GM12892 (cell line): Measurements from ENCODE around the gene PCYT2.
A peak's percentile ranks its signal among the peaks of the same experiment; 100 is the strongest.

Source experiments
- DNase-seq: peaks from one replicate; pipeline ENCODE4 v3.0.0; 2011; ENCODE audit not compliant: insufficient read length
- FAIRE-seq: peaks from 2 replicates; lab custom pipeline; 2011; peaks lifted over from hg19 to GRCh38; lab: Jason Lieb, UNC
- POLR2A ChIP-seq: IDR thresholded peaks from 2 replicates; pipeline ENCODE4 v1.6.1; 2011; ENCODE audit warnings: low read depth, low read length, control low read depth
- POLR2AphosphoS5 ChIP-seq: IDR thresholded peaks from 2 replicates; pipeline ENCODE4 v1.6.1; 2011; ENCODE audit warnings: low read depth, low read length, control low read depth
- TAF1 ChIP-seq: IDR thresholded peaks from 2 replicates; pipeline ENCODE4 v1.6.1; 2011; ENCODE audit warnings: low read depth, mild to moderate bottlenecking, control low read depth, low read length, borderline replicate concordance

Gene PCYT2

DNA sequence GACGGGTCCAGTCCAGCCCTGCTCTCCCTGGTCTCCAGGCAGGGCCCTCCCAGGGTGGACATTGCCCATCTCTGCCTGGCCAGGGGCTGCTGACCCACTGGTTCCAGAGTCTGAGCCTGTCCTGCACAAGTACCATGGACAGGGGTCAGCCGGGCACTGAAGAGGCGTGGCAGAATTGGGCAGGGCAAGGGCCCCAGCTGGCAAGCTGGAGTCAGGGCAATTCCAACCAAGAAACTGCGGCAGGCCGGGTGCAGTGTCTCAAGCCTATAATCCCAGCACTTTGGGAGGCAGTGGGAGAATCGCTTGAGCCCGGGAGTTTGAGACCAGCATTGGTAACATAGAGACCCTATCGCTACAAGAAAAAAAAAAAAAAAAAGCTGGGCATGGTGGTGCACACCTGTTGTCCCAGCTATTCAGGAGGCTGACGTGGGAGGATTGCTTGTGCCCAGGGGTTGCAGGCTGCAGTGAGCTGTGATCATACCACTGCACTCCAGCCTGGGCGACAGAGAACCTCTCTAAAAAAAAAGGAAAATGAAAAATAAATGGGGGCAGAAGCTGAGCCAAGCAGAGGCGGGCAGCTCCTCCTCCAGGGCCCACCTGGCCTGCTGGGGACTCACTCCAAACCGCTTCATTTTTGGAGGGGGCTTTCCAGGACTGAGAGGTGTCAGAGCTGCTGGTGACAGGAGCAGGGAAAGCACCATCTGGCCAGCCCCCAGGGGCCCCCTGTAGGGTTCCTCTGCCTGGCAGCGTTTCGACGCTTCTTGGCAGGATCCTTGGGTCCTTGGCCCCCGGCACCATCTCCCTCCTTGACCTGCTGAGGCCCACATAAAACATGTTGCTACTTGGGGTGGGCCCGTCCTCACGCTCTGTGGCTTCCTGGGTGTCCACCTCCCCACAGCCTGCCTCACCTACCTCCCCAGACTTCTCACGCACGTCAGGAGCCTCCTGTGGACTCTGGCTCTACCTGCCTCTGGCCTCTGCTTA lies 19.2 kb upstream of the PCYT2 start:
- FAIRE-seq (peak; percentile 60), DNase-seq (no peak)
- TF ChIP-seq TAF1 (no peak), POLR2AphosphoS5 (no peak), POLR2A (no peak)

DNA sequence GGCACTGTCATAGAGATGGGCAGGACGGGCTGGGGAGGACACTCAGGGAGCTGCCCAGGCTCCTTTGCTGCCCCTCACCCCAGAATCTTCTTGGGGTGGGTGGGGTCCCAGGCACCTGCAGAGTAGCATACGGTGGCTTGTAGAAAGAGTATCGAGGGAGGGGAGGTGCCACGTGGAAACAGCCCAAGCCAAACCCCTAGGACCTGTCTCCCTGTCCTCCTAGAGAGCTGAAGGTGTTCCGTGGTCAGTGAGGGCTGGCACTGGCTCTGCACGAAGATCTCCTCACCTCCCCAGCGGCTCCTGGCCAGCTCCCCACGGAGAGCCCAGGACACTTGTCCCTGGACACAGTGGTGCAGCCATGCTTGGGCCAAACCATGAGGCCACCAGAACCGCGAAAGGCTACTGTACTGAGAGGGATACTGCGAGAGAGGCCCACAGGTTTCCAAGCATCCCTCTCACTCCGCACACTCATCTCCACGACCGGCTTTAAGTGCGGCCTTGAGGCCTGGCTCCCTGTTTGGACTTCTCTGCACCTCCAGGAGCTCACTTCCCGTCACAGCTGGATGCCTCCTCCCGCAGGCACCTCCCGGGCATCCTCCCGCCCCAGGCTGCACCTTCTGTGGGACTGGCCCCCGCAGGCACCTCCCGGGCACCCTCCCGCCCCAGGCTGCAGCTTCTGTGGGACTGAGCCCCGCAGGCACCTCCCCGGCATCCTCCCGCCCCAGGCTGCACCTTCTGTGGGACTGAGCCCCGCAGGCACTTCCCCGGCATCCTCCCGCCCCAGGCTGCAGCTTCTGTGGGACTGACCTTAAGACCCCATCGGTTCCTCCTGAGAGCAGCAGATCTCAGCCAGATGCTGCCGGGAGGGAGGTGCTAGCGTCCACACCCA lies 18.3 kb upstream of the PCYT2 start:
- DNase-seq (no peak), FAIRE-seq (no peak)
- no peak for TF ChIP-seq POLR2AphosphoS5
- TF ChIP-seq TAF1, result no peak
- TF ChIP-seq POLR2A, result no peak

DNA sequence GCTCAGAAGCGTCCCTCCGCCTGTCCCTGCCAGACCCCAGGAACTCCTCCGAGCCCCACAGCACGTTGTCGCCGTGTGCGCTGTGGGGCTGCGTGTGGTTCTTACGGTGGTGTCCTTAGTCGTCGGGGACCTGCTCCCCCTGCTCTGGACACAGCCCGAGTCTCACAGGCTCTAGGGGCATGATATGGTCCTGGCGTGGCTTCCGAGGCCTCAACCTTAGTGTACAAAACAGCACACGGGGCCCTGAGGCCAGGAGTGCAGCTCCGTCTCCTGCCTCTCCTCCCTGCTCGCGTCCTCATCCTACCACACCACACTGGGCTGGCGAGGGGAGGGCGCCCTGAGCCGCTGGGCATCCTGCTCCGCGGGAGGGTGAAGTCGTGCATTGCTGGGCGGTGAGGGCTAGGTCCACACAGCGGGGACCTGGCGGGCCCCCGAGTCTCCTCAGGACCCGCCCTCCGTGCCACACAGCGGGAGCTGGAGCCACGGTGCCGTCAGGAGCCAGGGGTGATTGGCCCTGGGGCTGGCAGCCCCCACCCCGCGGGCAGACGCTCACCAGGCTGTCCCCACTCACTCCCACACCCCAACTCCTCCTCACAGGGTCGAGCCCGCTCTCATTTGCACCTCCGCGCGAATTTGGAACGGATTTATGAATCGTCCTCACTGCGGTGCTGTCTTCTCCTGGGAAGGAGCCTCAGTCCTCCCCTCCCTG lies 17.5 kb upstream of the PCYT2 start:
- FAIRE-seq (peak; percentile 46), DNase-seq (no peak)

DNA sequence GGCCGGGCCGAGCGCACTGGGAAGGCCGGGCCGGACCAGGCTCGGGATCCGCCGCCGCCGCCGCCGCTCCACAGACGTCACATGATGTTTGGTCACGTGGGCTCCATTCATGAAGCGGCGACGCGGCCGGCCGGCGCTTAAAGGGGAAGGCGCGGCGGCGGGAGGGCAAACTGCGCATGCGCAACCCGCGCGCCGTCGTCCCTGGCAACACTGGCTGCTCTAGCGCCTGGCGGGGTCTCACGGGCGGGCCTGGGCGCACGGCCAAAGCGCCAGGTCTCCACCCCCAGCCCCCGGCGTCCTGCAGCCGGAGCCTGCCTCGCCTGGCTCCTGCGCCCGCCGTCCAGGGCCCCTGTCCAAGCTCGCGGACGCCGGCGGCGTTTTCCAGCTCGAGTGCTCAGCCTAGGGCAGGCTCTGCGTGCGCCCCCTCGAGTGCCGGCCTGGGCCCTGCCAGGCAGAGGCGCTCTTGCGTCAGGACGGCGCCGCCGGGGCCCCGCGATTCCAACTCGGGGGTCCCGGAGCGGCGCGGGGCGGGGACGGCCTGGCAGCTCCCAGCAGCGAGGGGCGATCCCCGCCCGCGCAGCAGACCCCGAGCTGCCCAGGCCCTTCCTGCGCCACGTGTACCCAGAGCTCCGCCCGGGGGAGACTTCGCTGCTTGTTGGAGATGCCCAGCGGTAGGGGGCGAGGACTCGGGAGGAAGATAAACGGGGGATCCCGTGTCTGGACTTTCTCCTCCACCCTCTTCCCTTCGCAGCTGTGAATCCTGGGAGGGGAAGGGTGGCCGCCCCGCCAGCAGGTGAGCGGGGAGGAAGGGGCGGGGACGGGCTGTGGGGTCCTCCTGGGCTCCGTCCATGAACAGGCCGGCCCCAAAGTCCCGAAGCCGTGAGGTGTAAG lies 16.7 kb upstream of the PCYT2 start, which contains the start of gene MAFG:
Gene MAFG, minus strand, starts transcription at position 83 of the 891 bp plus-strand sequence. CDS start 4,550 bp downstream, outside the sequence.
- TF ChIP-seq POLR2AphosphoS5 (no peak), POLR2A (peak; percentile 42; the same call in 1 of the 2 replicates)
- peak; percentile 100 for DNase-seq
- peak; percentile 97 for FAIRE-seq

More for the DNA sequence above, 17.5 kb upstream of the PCYT2 start:
- TF ChIP-seq TAF1 (no peak), POLR2A (no peak), POLR2AphosphoS5 (no peak)

DNA sequence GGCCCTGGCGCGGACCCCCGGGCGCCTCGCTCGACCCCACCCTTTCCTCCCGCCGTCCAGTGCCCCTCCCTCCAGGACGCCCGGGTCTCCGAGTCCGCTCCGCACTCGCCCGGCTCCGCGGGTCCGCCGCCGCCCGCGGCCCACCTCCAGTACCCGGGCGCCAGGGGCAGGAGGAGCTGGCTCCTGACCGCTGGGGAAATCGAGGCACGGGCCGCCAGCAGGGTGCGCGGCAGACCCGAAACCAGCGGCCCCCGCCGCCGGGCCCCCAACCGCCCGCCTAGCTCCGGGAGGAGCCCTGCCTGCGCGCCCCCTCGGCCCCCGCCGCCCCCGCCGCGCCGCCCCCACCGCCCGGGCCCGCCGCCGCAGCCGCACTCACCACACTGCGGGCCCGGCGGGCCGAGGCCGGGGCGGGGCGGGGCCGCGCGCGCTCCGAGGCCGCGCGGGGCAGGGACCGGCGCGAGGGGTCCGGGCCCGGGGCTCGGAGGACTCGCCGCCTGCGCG lies 16.0 kb upstream of the PCYT2 start:
- FAIRE-seq (no peak), DNase-seq (no peak)
- no peak for TF ChIP-seq TAF1
- no peak for TF ChIP-seq POLR2A
- TF ChIP-seq POLR2AphosphoS5, result no peak

DNA sequence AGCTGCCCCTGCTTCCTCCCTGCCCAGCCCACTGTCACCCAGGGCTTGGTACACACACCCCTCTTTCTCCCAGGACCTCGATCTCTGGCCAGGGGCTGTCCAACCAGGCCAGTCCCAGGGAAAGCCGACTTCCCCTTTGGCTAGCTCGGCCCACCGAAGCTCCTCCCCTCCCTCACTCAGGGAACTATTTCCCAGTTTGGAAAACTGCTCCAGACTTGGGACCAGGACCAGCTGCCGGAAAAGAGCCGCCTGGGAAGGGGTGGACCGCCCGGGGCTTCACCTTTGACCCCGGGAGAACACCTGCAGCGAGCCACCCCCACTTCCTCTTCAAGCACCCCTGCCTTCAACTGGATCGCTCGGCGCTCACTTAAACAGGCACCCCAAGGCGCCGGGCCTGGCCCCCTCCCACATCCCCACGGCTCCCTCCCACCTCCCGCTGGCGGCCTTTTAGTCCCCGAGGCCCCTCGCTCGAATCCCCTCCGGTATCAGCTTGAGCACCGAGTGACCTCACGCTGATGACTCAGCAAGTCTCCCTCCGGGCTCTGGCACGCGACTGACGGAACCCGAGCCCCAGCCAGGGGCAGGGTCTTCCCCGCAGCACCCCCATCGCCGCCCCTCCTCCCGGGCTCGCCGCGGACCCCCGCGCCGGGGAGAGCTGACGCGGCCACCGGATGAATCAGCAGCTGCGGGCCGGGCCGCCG lies 15.4 kb upstream of the PCYT2 start:
- peak; percentile 81 for FAIRE-seq
- TF ChIP-seq POLR2AphosphoS5, result no peak
- no peak for TF ChIP-seq POLR2A
- no peak for TF ChIP-seq TAF1
- peak; percentile 70 for DNase-seq

DNA sequence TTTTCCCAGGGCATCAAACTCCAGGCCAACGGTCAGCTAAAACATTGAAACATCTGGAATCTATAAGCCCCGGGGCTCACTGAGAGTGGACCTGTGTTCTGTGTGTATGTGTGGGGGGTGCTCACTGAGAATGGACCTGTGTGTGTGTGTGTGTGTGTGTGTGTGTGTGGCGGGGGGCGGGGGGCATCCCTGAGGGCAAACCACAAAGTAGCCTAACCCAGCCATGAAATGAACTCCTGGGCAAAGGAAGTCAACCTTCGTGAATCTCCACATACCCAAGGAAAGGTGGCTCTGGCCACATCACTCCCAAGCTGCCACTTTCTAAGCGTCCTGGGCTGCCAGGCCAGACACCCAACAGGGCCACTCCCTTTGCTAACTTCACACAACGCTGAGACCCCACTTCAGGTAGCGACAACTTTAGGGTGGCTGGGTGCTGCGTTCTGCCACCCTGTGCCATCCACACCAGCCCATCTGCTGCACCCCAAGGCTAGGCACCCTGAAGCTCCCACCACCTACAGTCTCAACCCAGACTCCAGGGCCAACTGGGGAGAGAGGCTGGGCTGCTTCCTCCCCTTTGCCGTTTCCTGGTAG lies 14.8 kb upstream of the PCYT2 start:
- DNase-seq, result no peak
- no peak for FAIRE-seq
- no peak for TF ChIP-seq POLR2AphosphoS5
- no peak for TF ChIP-seq TAF1
- TF ChIP-seq POLR2A, result no peak

DNA sequence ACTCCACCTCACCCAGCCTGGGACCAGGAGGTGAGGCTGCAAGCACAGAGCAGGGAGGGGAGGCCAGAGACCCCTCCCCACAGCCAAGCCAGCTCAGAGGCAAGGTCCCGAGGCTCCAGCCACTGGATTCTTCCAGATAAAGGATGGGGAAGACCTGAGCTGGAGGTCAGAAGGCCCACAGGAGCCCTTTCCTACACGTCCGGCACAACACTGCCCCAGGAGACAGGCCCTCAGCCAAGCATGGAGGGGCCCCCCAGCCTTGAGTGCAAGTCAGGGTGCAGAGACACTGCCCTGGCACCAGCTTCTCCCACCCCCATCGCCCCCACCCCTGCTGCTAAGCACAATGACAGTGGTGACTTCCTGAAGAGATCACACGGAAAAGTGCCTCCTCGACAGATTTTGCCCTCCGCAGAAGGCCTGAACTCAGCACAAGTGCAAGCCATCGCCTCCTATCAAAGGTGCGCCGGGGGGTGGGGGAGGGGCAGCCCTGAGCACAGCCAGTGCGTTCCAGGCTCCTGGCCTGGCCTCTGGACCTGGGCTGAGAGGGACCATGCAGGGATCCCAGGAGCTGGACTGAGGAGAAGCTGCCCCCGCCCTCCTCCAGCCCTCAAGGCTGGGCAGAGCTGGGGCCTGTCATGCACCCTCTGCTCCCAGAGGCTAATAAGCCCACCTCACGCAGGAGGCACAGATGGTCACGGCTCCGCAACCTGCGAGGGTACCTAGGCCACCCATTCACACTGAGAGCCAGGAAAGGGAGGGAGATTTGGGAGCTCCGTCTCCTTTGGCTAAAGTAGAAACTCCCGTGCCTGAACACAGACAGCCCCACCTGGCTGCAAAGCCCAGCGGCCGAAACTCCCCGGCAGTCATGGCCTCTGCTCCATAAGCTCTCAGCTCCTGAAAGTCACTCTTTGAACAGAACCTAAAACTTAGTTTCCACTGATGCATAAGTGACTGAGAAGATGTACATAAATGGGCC lies 13.6 kb upstream of the PCYT2 start:
- FAIRE-seq, result no peak
- DNase-seq, result no peak
- TF ChIP-seq POLR2AphosphoS5 (no peak), POLR2A (no peak), TAF1 (no peak)

DNA sequence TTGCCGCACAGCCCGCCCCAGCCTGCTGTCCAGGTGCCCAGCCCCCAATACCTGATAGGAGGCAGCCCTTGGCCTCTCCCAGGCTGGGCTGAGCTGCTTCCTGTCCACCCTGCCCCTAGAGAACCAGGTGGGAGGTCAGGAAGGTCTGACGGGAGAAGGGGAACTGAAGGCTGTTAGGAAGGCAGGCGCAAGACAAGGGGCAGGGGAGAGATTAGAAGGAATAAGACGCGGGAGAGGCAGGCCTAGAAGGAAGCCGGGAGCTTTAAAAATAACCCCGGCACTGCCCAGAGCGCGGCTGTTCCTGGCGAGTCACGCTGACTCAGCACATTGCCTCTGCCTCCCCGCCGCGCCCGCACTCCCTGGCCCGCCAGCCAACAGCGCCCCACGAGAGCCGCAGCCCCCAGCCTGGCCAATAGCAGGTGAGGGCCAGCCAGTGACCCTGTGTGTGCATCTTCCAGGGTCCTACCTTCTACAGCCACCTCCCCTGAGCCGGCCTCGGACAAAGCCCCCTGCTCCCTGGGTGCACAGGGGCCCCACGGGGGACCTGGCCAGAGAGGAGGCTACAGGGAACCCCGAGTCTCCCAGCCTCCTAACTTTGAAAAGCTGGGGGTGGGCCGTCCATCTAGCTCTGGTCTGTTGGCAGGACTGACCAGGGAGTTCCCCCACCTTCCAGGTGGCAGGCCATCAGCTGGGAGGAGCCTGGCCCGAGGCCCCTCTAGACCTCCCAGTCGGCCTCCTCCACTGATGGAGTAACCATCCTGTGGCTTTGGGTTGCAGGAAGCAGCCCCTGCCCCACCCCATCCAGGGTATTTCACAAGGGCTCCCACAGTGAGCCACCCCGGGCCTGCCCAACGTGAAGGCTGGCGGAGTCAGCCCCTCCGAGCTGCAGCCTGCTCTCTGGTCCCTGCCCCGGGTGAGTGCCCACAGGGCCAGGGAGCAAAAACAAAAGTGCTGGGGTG lies 12.4 kb upstream of the PCYT2 start:
- DNase-seq (no peak), FAIRE-seq (no peak)
- TF ChIP-seq POLR2A (no peak), POLR2AphosphoS5 (no peak), TAF1 (no peak)
